Calu3 (cell line): ENCODE data around the gene APOBEC3C. TPM values are rescaled to one million over a fixed set of nuclear protein-coding genes. Genes with fewer than 3 reads are reported as not detected.
"Not testable (repeated sequence)": the region's sequence is repeated elsewhere in the genome, so short reads cannot be mapped to it uniquely, and the experiment has no call there.

Source experiments
- BruUV-seq: library from RNA; stranded (reverse); fragments of 400-500 nt; replicated peaks from 2 replicates; lab custom pipeline; 2021; lab: Mats Ljungman, UMichigan
- CTCF ChIA-PET: fragments of 300-600 bp; sonication (Branson Sonifier 250); formaldehyde crosslinking; loops from one replicate; lab custom pipeline; 2022; ENCODE audit warnings: antibody characterized with exemption; lab: Charles Lee
- DNase-seq: peaks from one replicate; pipeline ENCODE4 v3.0.0; 2022
- H3K27ac Mint-ChIP-seq: one replicate; pipeline ENCODE4 v1.8.0; 2022; ENCODE audit warnings: mixed read lengths; ENCODE audit not compliant: unreplicated experiment
- H3K27me3 Mint-ChIP-seq: one replicate; pipeline ENCODE4 v1.8.0; 2022; ENCODE audit warnings: mixed read lengths; ENCODE audit not compliant: unreplicated experiment
- H3K36me3 Mint-ChIP-seq: one replicate; pipeline ENCODE4 v1.8.0; 2022; ENCODE audit warnings: mild to moderate bottlenecking, moderate library complexity, mixed read lengths; ENCODE audit not compliant: insufficient read depth, unreplicated experiment
- H3K4me1 Mint-ChIP-seq: one replicate; pipeline ENCODE4 v1.8.0; 2022; ENCODE audit warnings: mild to moderate bottlenecking, low read depth, mixed read lengths; ENCODE audit not compliant: unreplicated experiment
- H3K4me3 Mint-ChIP-seq: one replicate; pipeline ENCODE4 v1.8.0; 2022; ENCODE audit warnings: mild to moderate bottlenecking, low read depth, moderate library complexity, mixed read lengths; ENCODE audit not compliant: unreplicated experiment
- H3K9me3 Mint-ChIP-seq: one replicate; pipeline ENCODE4 v1.8.0; 2022; ENCODE audit warnings: low read depth, mixed read lengths; ENCODE audit not compliant: unreplicated experiment
- CTCF ChIP-seq: fragments of 200-600 bp; IDR thresholded peaks from one replicate; pipeline ENCODE4 v1.8.0; 2022; ENCODE audit warnings: antibody characterized with exemption; ENCODE audit not compliant: unreplicated experiment
- intact Hi-C: fragments of 100-400 bp; cut with micrococcal nuclease; formaldehyde crosslinking; loops from one replicate; pipeline ENCODE4 v1.10.0; 2022; ENCODE audit not compliant: unreplicated experiment
- total RNA-seq: library from RNA; stranded (reverse); gene quantifications from 2 replicates; pipeline ENCODE4 v1.2.3, GENCODE V29; 2022

Gene APOBEC3C
- total RNA-seq, 1 experiment from 2014 or later = 22.2 TPM

- no peak overlapping the region for H3K4me3 Mint-ChIP-seq
- peaks cover 7% of the 10 kb centered on the region for H3K36me3 Mint-ChIP-seq
- no peaks in the 10 kb centered on the region for H3K27me3 Mint-ChIP-seq
- CTCF ChIA-PET = no interaction called here
- H3K9me3 Mint-ChIP-seq = no peaks in the 10 kb centered on the region
- intact Hi-C loops = no loop called here
- BruUV-seq = no TSS peak
- no peak for DNase-seq
- H3K4me1 Mint-ChIP-seq = no peaks in the 10 kb centered on the region
- TF ChIP-seq CTCF = no peak
- no peak overlapping the region for H3K27ac Mint-ChIP-seq
Measured at GRCh38 chr22:39012533-39013511, 1.2 kb upstream of the APOBEC3C start.

- H3K4me3 Mint-ChIP-seq, H3K27me3 Mint-ChIP-seq, H3K27ac Mint-ChIP-seq, BruUV-seq, H3K9me3 Mint-ChIP-seq, H3K36me3 Mint-ChIP-seq, H3K4me1 Mint-ChIP-seq, DNase-seq, intact Hi-C loops: not testable (repeated sequence)
- CTCF ChIA-PET = interaction anchor here (1.2 kb wide), 1 partner anchor 108 kb away, joined by 3 read pairs; no protein-coding TSS in a partner anchor
Measured at GRCh38 chr22:39013561-39013941, 506 bp upstream of the APOBEC3C start.

- Mint-ChIP-seq H3K27ac (peak overlapping the region; percentile 94), H3K4me3 (peak overlapping the region; percentile 89)
- not testable (repeated sequence) for H3K27me3 Mint-ChIP-seq, H3K36me3 Mint-ChIP-seq, DNase-seq, H3K4me1 Mint-ChIP-seq, H3K9me3 Mint-ChIP-seq
- BruUV-seq = TSS peak; percentile 30
- intact Hi-C loops = loop anchor here (2.0 kb wide), 1 partner anchor 102 kb away; no protein-coding TSS in a partner anchor
- CTCF ChIA-PET = interaction anchor here (0.6 to 1.7 kb wide), 3 partner anchors 103 to 145 kb away, joined by 3 to 4 read pairs (median 4); no protein-coding TSS in a partner anchor
Measured at GRCh38 chr22:39014723-39015121, 665 bp downstream of the APOBEC3C start.

- Mint-ChIP-seq H3K4me1 (peaks cover 8% of the 10 kb centered on the region), H3K4me3 (no peak overlapping the region), H3K27me3 (no peaks in the 10 kb centered on the region), H3K36me3 (peaks cover 9% of the 10 kb centered on the region), H3K27ac (no peak overlapping the region), H3K9me3 (no peaks in the 10 kb centered on the region)
- intact Hi-C loops = no loop called here
- no peak for TF ChIP-seq CTCF
- no peak for DNase-seq
- CTCF ChIA-PET = no interaction called here
- no TSS peak for BruUV-seq
Measured at GRCh38 chr22:39016592-39016991, 2.5 kb downstream of the APOBEC3C start.

GRCh38 chr22:39017596-39018365 is 3.7 kb downstream of the APOBEC3C start:
- no peak for TF ChIP-seq CTCF
- H3K4me3 Mint-ChIP-seq = no peak overlapping the region
- CTCF ChIA-PET = no interaction called here
- peaks cover 8% of the 10 kb centered on the region for H3K4me1 Mint-ChIP-seq
- H3K27ac Mint-ChIP-seq = no peak overlapping the region
- no peaks in the 10 kb centered on the region for H3K27me3 Mint-ChIP-seq
- BruUV-seq = no TSS peak
- peaks cover 10% of the 10 kb centered on the region for H3K36me3 Mint-ChIP-seq
- DNase-seq = no peak
- intact Hi-C loops = no loop called here
- no peaks in the 10 kb centered on the region for H3K9me3 Mint-ChIP-seq

- H3K36me3 Mint-ChIP-seq, DNase-seq, H3K4me1 Mint-ChIP-seq, H3K9me3 Mint-ChIP-seq, H3K27ac Mint-ChIP-seq, BruUV-seq, intact Hi-C loops, H3K27me3 Mint-ChIP-seq: not testable (repeated sequence)
- CTCF ChIA-PET = interaction anchor here (0.8 kb wide), 1 partner anchor 116 kb away, joined by 3 read pairs; no protein-coding TSS in a partner anchor
- peak overlapping the region; percentile 10 for H3K4me3 Mint-ChIP-seq
Measured at GRCh38 chr22:39020021-39020651, 6.1 kb downstream of the APOBEC3C start.
